NCI-H1417 treated with DMSO at 0.1 percent for 48 hours (cell line): ENCODE results near the gene RAPGEF3.

Experiments used
- DNase-seq: peaks from one replicate; lab custom pipeline; 2025; lab: John Stamatoyannopoulos, UW

RAPGEF3 gene

DNA sequence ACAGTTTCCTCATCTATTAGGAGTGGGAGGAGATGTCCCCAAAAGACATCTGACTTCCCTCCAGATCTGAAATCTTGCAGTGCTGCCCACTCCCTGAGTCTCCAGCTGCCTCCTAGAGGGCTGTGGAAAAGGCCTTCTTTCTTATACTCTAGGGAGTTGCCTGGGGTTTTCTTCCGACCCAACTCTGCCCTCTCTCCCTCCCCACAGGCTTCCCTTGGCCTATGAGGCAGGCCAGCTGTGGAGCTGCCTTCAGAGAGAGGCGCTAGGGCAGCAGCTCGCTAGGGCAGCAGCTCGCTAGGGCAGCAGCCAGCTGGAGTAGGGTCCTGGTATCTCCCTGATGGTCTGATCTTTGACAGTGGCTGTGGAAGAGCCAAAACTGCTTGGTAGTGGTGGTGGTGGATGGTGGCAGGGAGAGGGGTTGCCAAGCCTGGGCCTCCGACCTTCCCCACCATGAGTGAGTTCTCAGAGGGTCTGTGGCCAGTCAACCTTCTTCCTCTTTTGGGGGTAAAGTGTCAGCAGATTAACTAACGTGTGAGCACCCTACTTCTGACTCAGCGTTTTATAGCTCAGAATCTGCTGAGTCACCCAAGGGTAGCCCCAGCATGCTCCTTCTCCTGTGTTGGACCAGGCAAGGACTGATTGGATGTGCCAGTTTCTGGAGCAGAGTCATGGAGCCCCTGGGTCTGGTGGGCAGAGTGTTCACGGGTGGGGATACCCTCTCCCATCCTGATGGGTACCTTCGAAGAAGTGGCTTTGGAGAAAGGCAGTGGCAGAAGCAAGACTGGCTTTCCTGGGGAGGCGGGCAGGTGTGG lies 16.6 kb upstream of the RAPGEF3 start:
- no peak for DNase-seq

DNA sequence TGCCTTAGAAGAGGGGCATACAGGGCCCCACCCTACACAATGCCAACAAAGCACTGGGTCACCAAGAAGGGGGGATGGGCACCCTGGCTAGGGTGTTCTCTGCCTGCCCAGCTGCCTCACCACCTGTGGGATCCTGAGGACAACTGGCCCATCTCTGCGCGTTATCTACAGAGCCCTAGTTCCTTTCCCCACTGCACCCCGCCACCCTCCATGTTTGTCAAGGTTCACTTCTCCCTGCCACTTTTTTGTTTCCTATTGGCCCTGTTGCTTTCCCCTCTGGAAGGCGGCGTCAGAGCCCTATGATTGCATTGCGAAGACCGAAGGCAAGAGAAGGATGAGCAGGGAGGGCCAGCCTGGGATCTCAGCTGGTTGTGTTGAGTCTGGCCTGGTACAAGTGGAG lies 16.0 kb upstream of the RAPGEF3 start:
- DNase-seq = no peak

DNA sequence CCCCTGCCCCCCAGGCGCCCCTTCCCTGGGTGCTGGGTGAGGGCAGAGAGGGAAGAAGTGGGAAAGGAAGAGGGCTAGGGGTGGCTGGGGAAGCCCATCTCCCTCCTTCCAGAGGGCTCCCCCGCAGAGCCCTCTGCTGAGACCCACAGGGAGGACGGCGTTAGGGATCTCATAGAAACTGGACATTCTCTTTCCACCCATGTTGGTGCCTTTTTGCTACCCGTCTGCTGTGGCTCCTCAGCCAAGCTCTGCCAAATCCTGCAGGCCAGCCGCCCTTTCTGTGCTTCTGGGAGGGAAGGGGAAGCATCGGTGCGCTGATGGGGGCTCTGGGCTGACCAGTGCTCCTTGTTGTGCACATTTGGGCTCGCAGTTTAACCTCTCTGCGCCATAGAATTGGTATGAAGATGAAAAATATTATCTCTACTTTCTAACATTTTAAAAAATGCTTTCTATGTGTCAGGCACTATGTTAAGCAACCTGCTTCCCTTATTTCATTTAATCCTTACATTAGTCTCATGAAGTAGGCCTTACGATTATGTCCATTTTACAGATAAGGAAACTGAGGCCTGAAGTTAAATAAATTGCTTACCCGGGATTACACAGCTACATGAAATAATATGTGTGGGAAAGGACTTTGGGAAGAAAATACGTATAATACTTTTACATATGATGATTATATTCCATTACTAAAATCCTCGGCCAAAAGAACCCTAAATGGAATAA lies 15.3 kb upstream of the RAPGEF3 start:
- DNase-seq = no peak

DNA sequence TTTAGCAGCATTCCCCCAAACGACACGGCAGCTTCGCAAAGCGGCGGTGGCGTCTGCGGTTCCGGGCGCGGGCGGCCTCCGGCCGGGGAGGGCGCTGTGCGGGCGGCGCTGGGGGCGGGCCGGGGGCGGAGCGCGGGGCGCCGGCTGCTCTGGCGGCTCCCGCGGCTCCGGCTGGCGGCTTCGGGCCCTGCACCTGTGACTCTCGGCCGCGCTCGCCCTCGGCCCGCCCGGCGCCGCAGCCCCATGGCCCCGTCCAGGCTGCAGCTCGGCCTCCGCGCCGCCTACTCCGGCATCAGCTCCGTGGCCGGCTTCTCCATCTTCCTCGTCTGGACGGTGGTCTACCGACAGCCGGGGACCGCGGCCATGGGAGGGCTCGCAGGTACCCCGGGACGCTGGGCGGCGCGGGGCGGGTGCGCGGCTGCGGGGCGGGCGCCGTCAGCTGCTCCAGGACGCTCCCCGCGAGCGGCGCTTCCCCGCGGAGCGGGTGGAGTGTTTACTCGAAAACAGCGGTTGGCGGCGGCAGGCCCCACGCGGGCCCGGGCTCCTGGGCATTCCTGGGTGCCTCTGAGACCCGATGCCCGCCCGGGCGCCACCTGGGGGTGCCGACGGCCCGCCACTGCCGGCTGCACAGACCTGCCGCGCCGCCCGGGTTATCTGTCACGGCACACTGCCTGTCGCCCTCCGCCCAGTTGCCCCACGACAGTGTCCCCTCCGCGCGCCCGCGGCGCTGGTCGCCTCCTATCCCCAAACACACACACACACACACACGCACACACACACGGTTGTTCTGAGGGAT lies 14.6 kb upstream of the RAPGEF3 start, which contains the start of gene SLC48A1:
Gene SLC48A1, plus strand, starts transcription at position 177 of the 796 bp plus-strand sequence. Its CDS starts 67 bp downstream, at position 244.
- DNase-seq = no peak

DNA sequence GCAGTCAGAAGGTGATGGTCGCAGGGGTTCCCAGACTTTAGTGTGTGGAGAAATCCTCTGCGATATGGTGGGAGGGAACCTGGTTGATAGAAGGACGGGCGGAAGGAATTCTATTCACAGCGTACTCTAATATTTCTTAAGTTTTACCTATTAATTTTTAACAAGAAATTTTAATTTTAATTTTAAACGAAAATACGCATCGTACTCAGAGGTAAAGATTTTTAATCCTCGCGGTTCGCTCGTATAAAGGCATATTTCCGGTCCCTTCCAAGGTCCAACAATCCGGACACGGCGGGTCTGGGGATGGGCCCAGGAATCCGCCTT lies 14.0 kb upstream of the RAPGEF3 start:
- DNase-seq = no peak

DNA sequence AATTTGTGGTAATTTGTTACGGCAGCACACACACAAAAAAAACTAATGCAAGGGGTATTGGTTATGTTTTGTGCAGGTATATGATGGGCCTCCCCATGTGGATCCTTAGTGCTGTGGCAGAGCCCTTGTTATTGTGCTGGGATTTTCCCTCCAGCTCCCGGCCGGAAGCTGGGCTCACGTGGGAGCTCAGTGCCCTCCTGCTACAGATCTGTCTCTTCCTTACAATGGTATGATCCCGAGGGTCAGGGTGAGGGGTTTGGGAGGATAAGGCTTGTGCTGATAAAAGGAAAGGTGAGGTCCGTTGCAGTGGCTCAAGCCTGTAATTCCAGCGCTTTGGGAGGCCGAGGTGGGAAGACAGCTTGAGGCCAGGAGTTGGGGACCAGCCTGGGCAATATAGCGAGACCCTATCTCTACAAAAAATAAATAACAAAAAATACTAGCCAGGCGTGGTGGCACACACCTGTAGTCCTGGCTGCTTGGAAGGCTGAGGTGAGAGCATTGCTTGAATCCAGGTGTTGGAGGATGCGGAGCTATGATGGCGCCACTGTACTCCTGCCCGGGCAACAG lies 13.5 kb upstream of the RAPGEF3 start:
- no peak for DNase-seq

DNA sequence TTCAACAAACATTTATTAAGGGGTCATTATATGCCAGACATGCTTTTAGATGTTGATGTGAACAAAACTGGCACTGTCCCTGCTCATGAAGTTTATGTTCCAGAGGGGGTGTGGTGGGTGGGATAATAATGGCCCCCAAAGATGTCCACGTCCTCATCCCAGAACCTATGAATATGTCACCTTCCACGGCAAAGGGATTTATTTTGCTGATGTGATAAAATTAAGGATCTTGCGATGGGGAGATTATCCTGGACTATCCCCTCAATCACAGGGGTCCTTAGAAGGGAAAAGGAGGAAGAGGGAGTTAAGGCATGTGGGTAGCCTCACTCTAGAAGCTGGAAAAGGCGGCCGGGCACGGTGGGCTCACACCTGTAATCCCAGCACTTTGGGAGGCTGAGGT lies 12.6 kb upstream of the RAPGEF3 start:
- no peak for DNase-seq

DNA sequence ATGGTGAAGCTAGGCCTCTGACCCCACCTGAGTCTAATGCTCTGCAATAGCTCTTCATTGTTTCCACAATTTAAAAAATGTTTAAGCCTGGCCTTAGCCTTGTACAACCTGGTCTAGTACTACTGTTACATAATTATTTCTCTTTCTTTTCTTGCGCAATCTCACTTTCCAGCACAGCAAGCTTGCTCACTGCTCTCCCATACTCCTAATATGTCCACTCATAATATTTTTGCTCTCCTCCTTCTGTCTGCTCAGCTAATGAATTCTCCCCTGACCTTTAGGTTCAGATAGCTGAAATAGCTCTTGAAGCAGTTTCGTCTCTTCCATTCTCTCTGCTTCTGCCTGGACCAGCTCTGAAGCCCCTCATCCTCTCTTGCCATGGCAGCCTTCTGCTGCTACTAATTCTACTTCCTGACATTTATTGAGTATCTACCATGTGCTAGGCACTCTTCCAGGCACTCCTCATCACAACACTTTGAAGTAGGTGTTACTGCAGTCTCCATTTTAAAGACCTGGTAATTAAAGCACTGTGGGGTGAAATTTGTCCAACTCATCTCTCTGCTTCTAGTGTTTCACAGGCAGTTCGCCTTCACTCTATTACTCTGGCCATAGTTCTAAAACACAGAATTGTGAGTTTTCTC lies 11.5 kb upstream of the RAPGEF3 start:
- DNase-seq = no peak

DNA sequence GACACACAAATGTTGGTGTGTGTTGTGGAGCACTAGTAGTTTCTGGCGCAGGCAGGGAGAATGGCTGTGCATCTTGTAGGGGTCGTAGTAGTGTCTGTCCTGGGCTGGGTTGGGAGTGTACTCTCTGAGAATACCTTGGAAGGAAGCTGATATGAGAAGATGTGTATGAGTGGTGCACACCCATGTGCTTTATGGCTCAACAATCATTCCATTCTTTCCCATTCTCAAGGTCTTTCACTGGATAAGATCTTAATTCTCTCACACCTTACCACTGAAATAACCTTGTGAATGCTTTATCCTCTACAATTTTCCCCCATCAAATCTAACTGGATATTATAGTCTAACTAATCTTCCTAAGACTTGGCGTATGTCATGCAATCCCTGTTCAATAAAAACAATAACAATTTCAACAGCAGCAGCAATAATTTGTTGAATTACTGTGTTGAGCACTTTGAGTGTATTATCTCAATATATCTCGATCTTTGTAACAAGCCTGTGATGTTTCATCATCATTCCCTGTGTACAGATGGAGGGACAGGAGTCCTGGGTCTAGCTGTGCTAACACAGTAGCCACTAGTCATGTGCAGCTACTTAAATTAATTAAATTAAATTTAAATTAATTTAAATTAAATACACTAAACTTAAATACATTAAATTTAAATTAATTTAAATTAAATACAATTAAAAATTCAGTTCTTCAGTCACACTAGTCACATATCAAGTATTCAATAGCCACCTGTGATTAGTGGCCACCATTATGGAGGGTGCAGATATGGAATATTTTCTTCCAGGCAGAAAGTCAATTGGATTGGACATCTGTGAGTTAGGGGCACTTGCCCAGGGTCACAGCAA lies 10.8 kb upstream of the RAPGEF3 start:
- DNase-seq = no peak

DNA sequence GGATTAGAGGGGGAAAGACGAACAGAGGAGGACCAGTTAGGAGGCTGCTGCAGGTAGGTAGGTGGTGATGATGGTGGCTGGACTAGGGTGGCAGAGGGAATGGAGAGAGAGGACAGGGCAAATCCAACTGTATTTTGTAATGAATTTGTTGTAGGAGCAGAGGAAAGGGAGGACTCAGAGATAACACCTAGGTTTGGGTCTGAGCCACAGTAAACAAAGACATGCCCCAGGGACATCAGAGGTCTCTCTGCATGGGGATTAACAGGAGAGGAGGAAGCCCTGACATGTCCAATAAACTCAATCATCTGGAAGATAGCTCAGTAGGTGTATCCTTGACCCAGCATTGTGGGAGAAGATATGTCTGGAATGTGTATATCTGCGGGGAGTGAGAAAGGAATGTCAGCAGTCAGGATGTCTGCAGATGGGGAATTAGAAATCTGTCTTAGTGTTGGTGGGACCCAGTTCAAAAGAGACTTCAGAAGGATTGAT lies 9.7 kb upstream of the RAPGEF3 start:
- no peak for DNase-seq

DNA sequence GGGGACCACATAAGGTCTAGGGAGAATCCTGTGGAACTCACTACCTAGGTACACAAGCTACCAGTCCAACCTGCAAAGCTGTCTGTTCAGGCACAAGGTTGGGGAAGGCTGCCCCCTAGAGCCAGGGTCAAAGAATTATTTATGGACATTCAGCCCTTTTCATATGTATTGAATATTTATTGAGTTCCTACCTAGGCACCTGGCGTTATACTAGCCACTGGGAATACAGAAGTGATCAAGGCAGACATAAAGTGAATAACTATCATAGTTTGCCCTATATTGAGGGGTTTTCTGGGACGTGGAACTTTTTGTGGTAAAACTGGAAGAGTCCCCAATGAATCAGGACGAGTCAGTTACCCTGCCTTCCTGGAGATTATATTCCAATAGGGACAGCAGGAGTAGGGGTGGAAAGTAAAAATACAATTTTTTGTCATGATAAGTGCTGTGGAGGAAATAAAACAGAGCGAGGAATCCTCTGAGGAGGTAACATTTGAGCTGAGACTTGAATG lies 8.6 kb upstream of the RAPGEF3 start:
- no peak for DNase-seq

DNA sequence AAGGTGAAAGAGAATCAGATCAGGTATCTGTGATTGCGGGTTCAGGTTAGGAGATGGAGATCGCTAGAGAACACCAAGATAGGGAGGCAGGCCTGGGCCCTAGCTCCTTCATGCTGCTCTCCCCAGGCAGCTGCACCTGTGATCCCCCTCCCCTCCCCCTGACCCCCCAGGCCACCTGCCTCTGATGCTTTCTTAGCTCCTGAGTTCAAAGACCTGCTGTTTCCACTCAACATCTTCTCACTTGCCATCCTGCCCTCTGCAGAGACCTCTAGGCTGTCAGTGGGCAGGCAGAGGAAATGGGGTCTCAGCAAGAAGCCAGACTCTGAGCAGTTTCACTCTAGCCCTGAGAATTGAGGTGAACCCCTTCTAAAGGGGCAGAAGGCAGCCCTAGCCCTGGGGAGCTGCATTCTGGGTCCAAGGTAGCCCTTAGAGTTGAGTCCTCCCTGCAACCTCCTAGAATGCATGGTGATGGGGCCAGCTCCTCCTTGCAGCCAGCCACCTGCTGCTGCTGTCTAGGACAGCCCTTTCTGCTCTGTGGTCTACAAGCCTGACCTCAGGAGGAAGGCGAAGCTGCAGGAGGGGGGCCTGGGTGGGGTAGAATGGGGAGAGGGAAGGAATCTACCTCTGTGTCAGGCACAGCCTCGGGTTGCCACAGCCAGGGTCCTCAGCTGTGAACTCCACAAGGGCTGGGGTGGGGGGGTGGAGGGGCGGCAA lies 8.0 kb upstream of the RAPGEF3 start:
- no peak for DNase-seq

DNA sequence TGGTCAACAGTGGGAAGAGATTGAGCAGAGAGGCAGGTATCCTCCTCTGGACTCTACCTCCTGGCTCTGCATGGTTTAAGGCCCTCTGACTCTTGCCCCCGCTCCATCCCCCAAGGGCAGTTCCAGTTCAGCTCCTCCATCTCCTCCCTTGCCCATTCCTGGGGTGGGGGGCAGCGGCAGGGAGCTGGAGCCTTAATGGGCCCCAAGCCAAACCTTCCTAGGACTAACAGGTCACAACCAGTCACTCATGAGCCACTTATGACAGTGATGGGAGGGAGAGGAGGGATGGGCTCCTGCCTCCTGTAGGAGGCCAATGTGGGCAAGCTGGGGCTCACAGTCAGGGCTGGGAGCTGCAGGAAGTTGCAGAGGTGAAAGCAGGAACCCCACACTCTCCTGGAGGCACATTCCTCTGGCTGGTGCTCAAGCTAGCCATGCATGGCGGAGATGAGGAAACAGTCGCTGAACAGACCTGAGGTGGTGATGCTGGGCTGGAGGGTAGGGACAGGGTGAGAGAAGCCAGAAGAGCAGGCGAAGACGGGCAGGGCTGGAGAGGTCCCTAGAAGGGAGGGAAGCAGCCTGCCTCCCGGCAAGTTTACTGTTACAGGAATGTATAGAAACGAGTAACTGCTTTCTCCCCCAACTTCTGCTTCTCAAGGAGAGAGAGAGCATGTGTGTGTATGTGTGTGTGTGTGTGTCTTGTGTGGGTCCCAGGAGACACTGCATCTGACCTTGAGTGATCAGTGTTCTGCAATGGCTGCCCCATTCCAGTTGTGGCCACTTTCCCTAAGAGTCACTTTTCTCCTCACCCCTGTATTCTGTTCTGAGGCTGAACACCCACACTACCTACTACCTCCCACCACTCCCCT lies 5.0 kb upstream of the RAPGEF3 start:
- DNase-seq = no peak

DNA sequence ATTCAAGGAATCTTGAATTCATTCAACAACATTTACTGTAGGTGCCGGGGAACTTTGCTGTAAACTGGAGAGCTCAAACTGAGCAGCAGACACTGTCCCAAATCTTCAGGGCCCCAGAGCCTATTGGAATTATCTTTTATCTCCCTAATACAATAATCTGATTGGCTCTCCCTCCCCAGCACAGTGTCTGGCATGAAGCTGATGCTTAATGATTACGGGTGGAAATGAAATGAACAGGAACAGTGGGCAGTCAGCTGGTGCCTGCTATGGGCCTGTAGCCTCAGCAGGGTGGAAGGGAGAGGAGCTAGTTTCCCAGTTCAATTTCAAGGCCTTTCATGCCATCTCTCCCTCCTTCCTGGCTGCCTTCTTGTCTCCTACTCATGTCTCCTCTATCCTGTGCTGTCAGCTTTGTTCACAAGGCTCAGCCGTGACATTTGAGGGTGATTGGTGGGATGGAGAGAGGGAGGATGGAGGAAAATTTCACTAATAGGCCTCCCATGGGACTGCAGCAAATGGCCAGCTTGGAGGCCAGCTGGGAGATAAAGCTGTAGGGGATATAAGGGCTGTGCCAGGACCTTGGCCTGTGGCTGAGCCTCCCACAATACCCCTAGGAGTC lies 4.3 kb upstream of the RAPGEF3 start:
- DNase-seq = no peak

DNA sequence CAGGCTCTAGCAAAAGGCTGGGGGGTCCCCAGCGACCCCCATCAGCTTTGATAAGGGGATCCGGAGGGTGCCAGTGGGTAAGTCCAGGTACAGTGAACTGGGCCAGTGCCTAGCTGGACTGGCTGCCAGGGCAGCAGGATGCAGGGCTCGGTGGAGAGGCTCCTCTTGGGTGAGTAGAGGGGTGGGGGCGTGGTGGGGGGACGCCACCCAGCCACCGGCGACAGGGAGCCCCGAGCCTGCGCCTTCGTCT lies 171 bp downstream of the RAPGEF3 start:
- no peak for DNase-seq

DNA sequence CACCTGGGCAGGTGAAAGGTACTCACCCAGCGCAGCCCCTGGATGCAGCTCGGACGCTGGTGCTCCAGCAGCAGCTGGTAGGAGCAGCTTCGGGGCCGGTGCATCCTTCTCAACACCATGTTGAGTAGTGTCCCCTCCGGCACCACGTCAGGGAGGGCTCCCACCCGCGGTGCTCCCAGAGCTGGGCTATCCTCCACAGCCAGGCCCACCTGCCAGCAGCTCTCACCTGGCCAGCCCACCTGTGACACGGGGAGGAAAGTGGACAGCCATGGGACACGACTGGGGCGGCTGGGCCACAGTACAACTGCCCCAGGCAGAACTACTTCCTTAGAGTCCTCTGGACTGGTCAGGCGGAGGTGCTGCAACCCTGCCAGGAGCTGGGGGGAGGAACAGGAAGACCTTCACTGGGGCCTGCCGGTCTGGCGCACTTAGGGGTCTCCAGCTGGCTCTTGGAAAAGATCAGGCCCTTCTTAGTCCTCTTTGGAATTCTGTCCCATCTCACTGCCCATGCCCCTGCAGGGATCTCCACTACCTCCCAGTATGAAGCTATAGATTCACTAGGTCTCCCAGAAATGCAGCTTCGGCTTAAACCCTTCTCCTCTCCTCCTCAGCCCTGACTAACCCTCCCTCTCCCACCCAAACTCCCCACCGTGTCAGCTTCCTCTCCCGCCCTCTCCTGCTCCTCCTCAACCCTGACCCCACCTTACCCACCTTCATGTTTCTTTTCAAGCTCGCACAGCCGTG lies 668 bp downstream of the RAPGEF3 start:
- DNase-seq = no peak

DNA sequence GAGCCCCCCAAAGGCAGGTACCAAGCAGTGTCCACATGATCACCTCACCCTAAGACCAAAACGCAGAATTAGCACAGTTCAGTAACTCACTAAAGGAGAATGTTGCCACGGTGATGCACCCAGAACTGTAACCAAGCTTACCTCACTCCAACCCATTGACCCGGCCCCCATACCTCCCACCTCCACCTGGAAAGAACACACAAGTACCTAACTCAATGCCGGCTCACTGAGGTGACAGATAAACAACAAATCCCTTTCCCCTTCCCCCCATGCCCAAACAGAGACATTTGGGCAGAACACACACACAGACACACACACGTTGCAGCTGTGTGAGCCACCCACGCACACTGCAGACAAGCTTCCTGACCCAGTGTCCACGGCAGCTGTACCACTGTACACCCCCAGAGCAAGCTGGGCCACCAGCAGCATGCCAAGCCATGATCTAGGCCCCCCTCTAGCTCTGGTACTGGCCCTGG lies 1.3 kb downstream of the RAPGEF3 start:
- DNase-seq = no peak
